A549 (cell line): ENCODE measurements around the gene ACTRT1. TPM values are rescaled to one million over a fixed set of nuclear protein-coding genes. Genes with fewer than 3 reads are reported as not detected.

ENCODE experiments used
- ATAC-seq, 2 experiments: fragments of 200-7000 bp in 1 of 2; fragments of >200 bp in 1 of 2; cut with Nextera tagmentation in 1 of 2; cut with Tn5 transposase in 1 of 2; 3 replicates each; pipeline versions ENCODE4 v1.8.0 to v1.9.1; 2018 to 2020; ENCODE audit warnings: mild to moderate bottlenecking in 1 of 2, moderate library complexity in 1 of 2
- CTCF ChIA-PET: fragments of 300-600 bp; sonication (Branson Sonifier 250); formaldehyde crosslinking; extraction: SDS; loops from one replicate; lab custom pipeline; 2021; ENCODE audit warnings: antibody characterized with exemption, inconsistent platforms; lab: Yijun Ruan, JAX
- POLR2A ChIA-PET: fragments of 350-600 bp; formaldehyde crosslinking; extraction: SDS; loops from one replicate; lab custom pipeline; 2021; ENCODE audit warnings: antibody characterized with exemption, inconsistent platforms; lab: Yijun Ruan, JAX
- DNase-seq, 2 experiments: peaks; one replicate each; pipeline versions ENCODE4 v3.0.0 to v3.0.0-alpha.2; 2011 to 2016; ENCODE audit warnings: low read depth in 1 of 2, low spot score in 1 of 2
- FAIRE-seq: peaks from 2 replicates; lab custom pipeline; 2011; peaks lifted over from hg19 to GRCh38; lab: Jason Lieb, UNC
- H3K27ac ChIP-seq, 2 experiments: fragments of >200 bp; sonication (Bioruptor Twin); formaldehyde crosslinking; 3 replicates each; pipeline ENCODE4 v1.5.1; 2016 to 2017
- H3K4me1 ChIP-seq: fragments of >200 bp; sonication (Bioruptor Twin); formaldehyde crosslinking; 3 replicates; pipeline ENCODE4 v1.6.1; 2016
- H3K4me2 ChIP-seq: fragments of >200 bp; sonication (Bioruptor Twin); formaldehyde crosslinking; 3 replicates; pipeline ENCODE4 v1.6.1; 2016
- H3K4me3 ChIP-seq: fragments of >200 bp; sonication (Bioruptor Twin); formaldehyde crosslinking; 3 replicates; pipeline ENCODE4 v1.5.1; 2016
- H3K9me3 ChIP-seq: fragments of >200 bp; sonication (Bioruptor Twin); formaldehyde crosslinking; 3 replicates; pipeline ENCODE4 v1.6.1; 2016
- ATOH8 ChIP-seq: fragments of 250-450 bp; sonication (Bioruptor Pico); IDR thresholded peaks from 2 replicates; pipeline ENCODE4 v1.5.0; 2020; ENCODE audit warnings: low read depth, mild to moderate bottlenecking, moderate library complexity
- CBX8 ChIP-seq: fragments of 200-600 bp; sonication (generic); IDR thresholded peaks from 2 replicates; pipeline ENCODE4 v1.6.1; 2016
- EHF ChIP-seq: fragments of 250-450 bp; sonication (Bioruptor Pico); IDR thresholded peaks from 2 replicates; pipeline ENCODE4 v1.5.0; 2020; ENCODE audit warnings: mild to moderate bottlenecking
- ESRRA ChIP-seq: fragments of 150-350 bp; IDR thresholded peaks from 2 replicates; pipeline ENCODE4 v1.6.1; 2014; ENCODE audit warnings: mild to moderate bottlenecking, low read length, borderline replicate concordance
- FOSB ChIP-seq: fragments of 250-450 bp; sonication (Bioruptor Pico); IDR thresholded peaks from 2 replicates; pipeline ENCODE4 v1.5.0; 2020; ENCODE audit warnings: mild to moderate bottlenecking, moderate library complexity
- FOXS1 ChIP-seq: fragments of 250-450 bp; sonication (Bioruptor Pico); IDR thresholded peaks from 2 replicates; pipeline ENCODE4 v1.5.0; 2020; ENCODE audit warnings: mild to moderate bottlenecking, moderate library complexity
- HOXB5 ChIP-seq: fragments of 250-450 bp; sonication (Bioruptor Pico); IDR thresholded peaks from 2 replicates; pipeline ENCODE4 v1.5.0; 2020; ENCODE audit warnings: mild to moderate bottlenecking, moderate library complexity
- KDM5A ChIP-seq: fragments of 200-600 bp; sonication (generic); IDR thresholded peaks from 2 replicates; pipeline ENCODE4 v1.6.1; 2016; ENCODE audit warnings: antibody characterized with exemption, mild to moderate bottlenecking
- MAFK ChIP-seq: fragments of 450-650 bp; IDR thresholded peaks from 2 replicates; pipeline ENCODE4 v1.6.1; 2014; ENCODE audit not compliant: partially characterized antibody
- MAX ChIP-seq: IDR thresholded peaks from 2 replicates; pipeline ENCODE4 v1.6.1; 2012
- MAZ ChIP-seq: fragments of 150-350 bp; IDR thresholded peaks from 2 replicates; pipeline ENCODE4 v1.6.1; 2014; ENCODE audit warnings: antibody characterized with exemption, low read depth, low read length, borderline replicate concordance
- MYC ChIP-seq: IDR thresholded peaks from 2 replicates; pipeline ENCODE4 v1.6.1; 2012; ENCODE audit warnings: mild to moderate bottlenecking, inconsistent platforms, low read length, improper control_type of control experiment, borderline replicate concordance
- NPAS2 ChIP-seq: fragments of 250-450 bp; sonication (Bioruptor Pico); IDR thresholded peaks from 2 replicates; pipeline ENCODE4 v1.8.0; 2022; ENCODE audit warnings: mild to moderate bottlenecking, moderate library complexity, borderline replicate concordance
- POLR2AphosphoS2 ChIP-seq: conservative IDR thresholded peaks from 2 replicates; pipeline ENCODE4 v1.6.1; 2012; ENCODE audit warnings: low read length, improper control_type of control experiment, inconsistent platforms
- RCOR1 ChIP-seq: fragments of 150-350 bp; IDR thresholded peaks from 2 replicates; pipeline ENCODE4 v1.6.1; 2014; ENCODE audit warnings: antibody characterized with exemption, low read length, low read depth
- REST ChIP-seq: fragments of 200-600 bp; sonication (generic); IDR thresholded peaks from 2 replicates; pipeline ENCODE4 v1.6.1; 2016; ENCODE audit warnings: antibody characterized with exemption, mild to moderate bottlenecking, moderate library complexity
- SMC3 ChIP-seq: fragments of >200 bp; sonication (Bioruptor Twin); formaldehyde crosslinking; IDR thresholded peaks from 3 replicates; pipeline ENCODE4 v1.6.1; 2018; ENCODE audit warnings: inconsistent platforms
- SREBF2 ChIP-seq: fragments of 450-650 bp; IDR thresholded peaks from 2 replicates; pipeline ENCODE4 v1.6.1; 2014; ENCODE audit warnings: mild to moderate bottlenecking, moderate library complexity
- USF2 ChIP-seq: fragments of 450-650 bp; IDR thresholded peaks from 2 replicates; pipeline ENCODE4 v1.6.1; 2014; ENCODE audit warnings: antibody characterized with exemption
- ZC3H11A ChIP-seq: fragments of 450-650 bp; IDR thresholded peaks from 2 replicates; pipeline ENCODE4 v1.6.1; 2014; ENCODE audit warnings: antibody characterized with exemption, mild to moderate bottlenecking
- ZSCAN20 ChIP-seq: fragments of 250-450 bp; sonication (Bioruptor Pico); IDR thresholded peaks from 2 replicates; pipeline ENCODE4 v1.8.0; 2022; ENCODE audit warnings: mild to moderate bottlenecking, moderate library complexity
- WGBS: methylation state at CpG from one replicate; pipeline ENCODE4 v1.1.6; 2017; ENCODE audit errors: missing lambda C conversion rate; 5-methylcytosine and 5-hydroxymethylcytosine counted together
- polyA plus RNA-seq, 4 experiments: library from polyadenylated mRNA; depleted of rRNA in 3 of 4; stranded (reverse); fragments of >200 nt; fragmentation: RNase III in 1 of 4; extraction: RNeasy Plus Mini Kit Qiagen cat#74134 plus additional on column Dnase treatment in 1 of 4; gene quantifications; 2 replicates in 3 of 4; 3 replicates in 1 of 4; pipeline ENCODE4 v1.2.3, GENCODE V29; 2011 to 2017

Gene ACTRT1
- polyA plus RNA-seq, 2 of the 4 experiments (the other 2 are of a cell fraction): not detected

- ATAC-seq: no peak
- FAIRE-seq: peak; percentile 39
- ChIA-PET CTCF (no interaction called here), POLR2A (no interaction called here)
- TF ChIP-seq SREBF2 (no peak), EHF (CRISPR knock-in tag) (no peak)
- Histone ChIP-seq H3K9me3 (no peaks in the 10 kb centered on the region), H3K4me3 (no peak overlapping the region), H3K4me1 (no peaks in the 10 kb centered on the region), H3K4me2 (no peak overlapping the region), H3K27ac (no peak overlapping the region)
- 17% methylated on average over 2 of the region's 2 CpGs for WGBS
- DNase-seq: no peak
These were observed 5.2 kb upstream of the ACTRT1 start for GRCh38 chrX:128057421-128057820.

GRCh38 chrX:128051526-128051925 is 677 bp downstream of the ACTRT1 start:
- ATAC-seq (no peak), DNase-seq (no peak), FAIRE-seq (no peak)
- ChIA-PET POLR2A (no interaction called here), CTCF (no interaction called here)
- Histone ChIP-seq H3K4me3 (no peak overlapping the region), H3K4me2 (no peak overlapping the region), H3K27ac (no peak overlapping the region), H3K4me1 (no peaks in the 10 kb centered on the region), H3K9me3 (no peaks in the 10 kb centered on the region)
- WGBS: 53% methylated on average over 8 of the region's 10 CpGs
- TF ChIP-seq MAFK (no peak), FOSB (CRISPR knock-in tag) (no peak)

DNA sequence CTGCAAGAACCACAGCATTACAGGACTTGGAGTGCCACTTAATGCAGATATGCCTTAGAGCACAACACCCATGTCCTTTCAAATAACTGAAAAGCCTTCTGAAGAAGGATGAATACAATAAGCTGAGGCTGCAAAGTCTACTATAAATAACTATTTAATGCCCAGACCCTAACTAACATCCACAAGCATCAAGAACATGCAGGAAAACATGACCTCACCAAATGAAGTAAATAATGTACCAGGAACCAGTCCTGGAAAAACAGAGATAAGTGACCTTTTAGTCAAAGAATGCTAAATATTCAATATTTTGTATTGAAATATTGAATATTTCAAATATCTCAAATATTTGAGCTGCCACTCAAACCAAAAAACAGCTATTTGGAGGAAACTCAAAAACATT is 16.9 kb downstream of the ACTRT1 start:
- FAIRE-seq: no peak
- Histone ChIP-seq H3K4me3 (no peak overlapping the region), H3K4me2 (no peak overlapping the region), H3K4me1 (no peaks in the 10 kb centered on the region), H3K27ac (no peak overlapping the region), H3K9me3 (no peaks in the 10 kb centered on the region)
- ATAC-seq: no peak
- DNase-seq: no peak
- POLR2A ChIA-PET: no interaction called here
- CTCF ChIA-PET: no interaction called here
- TF ChIP-seq EHF (CRISPR knock-in tag) (no peak), FOSB (CRISPR knock-in tag) (no peak), HOXB5 (CRISPR knock-in tag) (no peak), MAZ (no peak), ESRRA (no peak), NPAS2 (CRISPR knock-in tag) (no peak)

GRCh38 chrX:128021566-128021965 is 30.6 kb downstream of the ACTRT1 start:
- ATAC-seq: no peak
- no peak overlapping the region for H3K4me2 ChIP-seq
- TF ChIP-seq POLR2AphosphoS2 (no peak), KDM5A (no peak), SREBF2 (no peak), RCOR1 (no peak), FOXS1 (no peak), CBX8 (no peak), ZSCAN20 (CRISPR knock-in tag) (no peak), REST (no peak), MYC (no peak), ESRRA (no peak), ATOH8 (no peak), ZC3H11A (no peak), SMC3 (no peak), MAX (no peak), USF2 (no peak)
- TF ChIP-seq, all 56 proteins: peak for 0
- POLR2A ChIA-PET: no interaction called here
- 36% methylated on average over 1 of the region's 1 CpG for WGBS
- Histone ChIP-seq H3K27ac (no peak overlapping the region), H3K4me3 (no peak overlapping the region), H3K9me3 (no peaks in the 10 kb centered on the region), H3K4me1 (no peaks in the 10 kb centered on the region; the same call in 2 of the 3 replicates)
- FAIRE-seq: no peak
- DNase-seq: no peak
- CTCF ChIA-PET: no interaction called here
